ENCODE results near the gene SLC27A2.

GRCh38 chr15:50206020-50206419 lies 24.0 kb downstream of the SLC27A2 start:
- TF ChIP-seq EZH2 (IDR thresholded peaks at IDR 0.05; ENCODE audit: insufficient read depth, poor library complexity, severe bottlenecking): no peak
- no peak for TF ChIP-seq EZH2phosphoT487 (IDR thresholded peaks at IDR 0.05; ENCODE audit: insufficient read depth, low read depth)
